NCI-H748 (cell line): ENCODE measurements around the gene DCAF6.
A peak's percentile ranks its signal among the peaks of the same experiment; 100 is the strongest.
"Not testable (repeated sequence)": the region's sequence is repeated elsewhere in the genome, so short reads cannot be mapped to it uniquely, and the experiment has no call there.

Experiments used
- DNase-seq: peaks from one replicate; lab custom pipeline; 2025; ENCODE audit not compliant: unreplicated experiment; lab: John Stamatoyannopoulos, UW

Gene DCAF6

DNA sequence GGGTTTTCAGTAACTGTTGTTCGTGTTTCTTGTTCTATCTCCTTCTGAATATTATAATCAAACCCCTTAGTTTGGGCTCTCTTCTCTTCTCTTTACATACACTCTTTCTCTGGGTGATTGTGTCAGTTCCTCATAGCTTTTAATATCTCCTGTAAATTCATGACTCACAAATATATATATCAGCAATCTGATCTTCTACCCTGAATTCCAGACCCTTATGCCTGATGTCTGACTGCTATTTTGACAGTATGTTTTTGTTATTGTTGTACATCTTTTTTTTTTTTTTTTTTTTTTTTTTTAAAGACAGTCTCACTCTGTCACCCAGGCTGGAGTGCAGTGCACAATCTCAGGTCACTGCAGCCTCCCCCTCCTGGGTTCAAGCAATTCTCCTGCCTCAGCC, 71.2 kb downstream of the DCAF6 start:
- no peak for DNase-seq

DNA sequence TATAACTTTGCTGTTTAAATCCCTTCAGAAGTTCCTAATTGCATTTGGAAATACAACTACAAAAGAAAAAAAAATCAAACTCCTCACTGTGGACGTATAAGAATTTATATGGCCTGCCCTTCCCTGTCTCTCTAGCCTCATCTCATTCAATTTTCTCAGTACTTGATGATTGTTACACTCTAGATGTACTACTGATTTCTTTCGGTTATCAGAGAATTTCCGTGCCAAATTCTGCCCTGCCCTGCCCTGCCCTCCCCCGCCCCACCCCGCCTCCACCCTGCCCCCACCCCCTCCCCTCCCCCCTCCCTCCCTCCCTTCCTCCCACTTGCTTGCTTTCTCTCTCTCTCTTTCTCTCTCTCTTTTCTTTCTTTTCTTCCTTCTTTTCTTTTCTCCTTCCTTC, 72.1 kb downstream of the DCAF6 start:
- no peak for DNase-seq

- DNase-seq, result no peak
Measured at GRCh38 chr1:168009322-168009721, 72.8 kb downstream of the DCAF6 start.

DNA sequence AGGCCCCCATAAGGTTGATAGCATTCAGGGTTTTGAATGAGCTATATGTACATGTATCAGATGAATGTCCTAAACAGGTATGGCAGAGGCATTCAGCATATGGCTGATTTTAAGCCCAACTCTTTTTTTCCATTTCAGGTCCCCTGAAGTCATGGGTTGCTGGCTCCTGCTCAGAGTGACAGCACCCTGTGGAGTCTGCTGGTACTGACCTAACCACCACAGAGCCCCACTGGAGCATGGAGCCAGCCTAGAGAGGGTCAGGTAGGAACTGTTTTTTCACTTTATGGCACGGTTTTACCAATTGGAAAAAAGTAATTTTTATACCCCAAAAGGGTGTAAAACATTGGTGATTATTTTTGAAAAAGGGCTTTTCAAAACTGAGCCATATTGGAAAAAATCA, 82.9 kb downstream of the DCAF6 start:
- DNase-seq, result no peak

- DNase-seq, result no peak
Measured at GRCh38 chr1:168031198-168031597, 94.7 kb downstream of the DCAF6 start.

DNA sequence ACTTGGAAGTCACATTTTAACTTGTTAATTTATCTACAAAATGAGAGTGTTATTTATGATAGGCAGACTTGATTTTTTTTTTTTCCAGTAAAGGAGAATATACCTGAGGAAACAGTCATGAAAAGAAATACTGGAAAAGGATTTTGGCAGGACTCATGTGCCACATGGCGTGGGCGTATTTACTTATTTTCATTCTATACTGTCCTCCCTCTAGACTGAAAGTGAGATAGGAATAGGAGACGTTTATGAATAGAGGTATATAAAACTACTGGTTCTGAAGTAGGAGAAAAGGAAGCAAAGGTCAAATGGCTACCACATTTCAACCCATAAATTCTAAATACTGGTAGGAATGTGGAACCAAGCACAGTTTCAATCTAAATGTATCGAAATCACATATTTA, 95.1 kb downstream of the DCAF6 start:
- no peak for DNase-seq

DNA sequence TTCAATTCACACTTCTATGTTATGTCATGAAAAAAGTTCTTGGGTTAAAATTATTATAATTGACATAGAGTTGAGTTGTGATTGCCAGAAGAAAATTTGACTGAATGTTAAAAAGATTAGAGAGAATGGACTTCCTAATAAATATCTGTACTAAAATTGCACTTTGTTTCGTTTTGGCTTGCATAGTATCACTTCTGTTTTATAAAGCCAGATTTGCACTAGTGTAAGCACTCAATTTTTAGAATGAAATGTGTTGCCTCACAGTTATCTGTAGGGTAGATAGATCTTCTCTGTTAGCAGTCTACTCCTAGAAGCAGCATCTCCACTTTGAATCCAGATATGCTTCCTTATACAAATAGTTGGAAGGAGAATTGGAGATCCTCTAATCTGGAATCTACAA, 95.5 kb downstream of the DCAF6 start:
- no peak for DNase-seq

GRCh38 chr1:168035345-168035744, 98.9 kb downstream of the DCAF6 start:
- DNase-seq, result no peak

- DNase-seq, result no peak
Measured at GRCh38 chr1:168042362-168042761, 105.9 kb downstream of the DCAF6 start.

DNA sequence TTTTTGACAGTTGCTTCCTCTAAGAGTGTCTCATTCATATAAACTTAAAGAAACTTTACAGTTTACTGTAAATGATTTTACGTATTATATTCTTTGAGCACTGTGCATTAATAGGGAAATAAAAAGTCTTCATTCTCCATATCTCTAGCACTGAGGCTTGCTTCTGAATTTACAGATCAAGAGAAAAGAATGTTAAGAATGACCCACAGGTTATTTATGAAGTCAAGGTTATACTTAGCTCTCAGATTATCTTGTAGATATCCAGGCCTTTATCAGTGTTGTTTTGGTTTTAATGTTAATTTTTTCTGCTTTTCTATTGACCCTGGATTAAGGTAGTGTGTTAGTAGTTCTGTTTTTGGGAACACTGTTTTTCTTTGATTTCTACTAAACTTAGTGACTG, 108.8 kb downstream of the DCAF6 start:
- no peak for DNase-seq

DNA sequence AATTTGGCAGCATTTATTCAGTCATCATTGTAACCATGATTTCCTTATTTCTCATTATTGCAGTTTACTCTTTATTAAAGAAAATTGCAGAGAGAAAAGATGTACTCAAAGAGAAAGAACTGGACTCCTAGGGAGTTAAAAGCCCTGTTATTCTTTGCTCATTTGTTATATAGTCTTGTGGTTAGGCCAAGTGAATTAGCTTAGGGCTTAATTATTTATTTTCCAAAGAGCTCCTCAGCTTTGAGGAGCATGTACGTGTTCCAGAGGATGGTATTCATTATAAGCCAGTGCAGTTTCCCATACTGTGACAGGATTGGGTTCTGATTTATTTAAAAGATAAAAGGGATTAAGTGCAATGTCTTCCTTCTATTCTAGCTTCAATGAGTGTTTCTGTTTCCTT, 113.8 kb downstream of the DCAF6 start:
- DNase-seq, result no peak

GRCh38 chr1:168050880-168051279, 114.4 kb downstream of the DCAF6 start:
- no peak for DNase-seq

GRCh38 chr1:168053681-168054080, 117.2 kb downstream of the DCAF6 start:
- no peak for DNase-seq

DNA sequence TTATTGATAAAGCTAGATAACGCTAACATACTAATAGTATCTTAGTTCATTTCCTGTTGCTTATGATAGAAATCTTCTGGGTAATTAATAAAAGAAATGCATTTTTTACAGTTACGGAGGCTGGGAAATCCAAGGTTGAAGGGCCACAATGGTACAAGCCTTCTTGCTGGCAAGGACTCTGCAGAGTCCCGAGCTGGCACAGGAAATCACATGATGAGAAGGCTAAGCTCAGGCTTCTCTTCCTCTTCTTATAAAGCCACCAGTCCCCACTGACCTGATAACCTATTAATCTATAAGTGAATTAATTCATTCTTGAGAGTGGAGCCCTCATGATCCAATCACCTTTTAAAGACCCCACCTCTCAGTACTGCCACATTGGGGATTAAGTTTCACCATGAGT, 117.6 kb downstream of the DCAF6 start:
- DNase-seq, result no peak

DNA sequence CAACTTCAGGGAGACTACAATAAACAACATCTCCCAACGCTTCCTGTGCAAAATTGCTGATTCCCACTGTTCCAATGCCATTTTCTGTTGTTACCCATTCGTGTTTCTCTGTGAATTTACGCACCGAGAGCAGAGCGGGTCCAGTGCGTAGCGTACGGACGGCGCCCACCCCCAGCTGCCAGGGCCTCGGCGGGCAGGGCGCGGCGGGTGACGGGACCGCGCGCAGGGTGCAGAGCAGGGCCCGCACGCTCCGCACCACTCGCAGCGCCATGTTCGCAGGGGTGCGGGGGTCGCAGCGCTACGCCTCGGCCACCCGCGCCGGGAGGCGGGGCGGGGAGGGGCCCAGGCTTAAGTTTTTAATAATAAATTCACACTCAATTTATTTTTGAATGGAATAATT, 119.7 kb downstream of the DCAF6 start:
- not testable (repeated sequence) for DNase-seq

GRCh38 chr1:168057355-168057754, 120.9 kb downstream of the DCAF6 start:
- DNase-seq, result no peak

- no peak for DNase-seq
Measured at GRCh38 chr1:168057921-168058320, 121.4 kb downstream of the DCAF6 start.

GRCh38 chr1:168064216-168064615, 127.7 kb downstream of the DCAF6 start:
- no peak for DNase-seq

- DNase-seq, result no peak
Measured at GRCh38 chr1:168065506-168065905, 129.0 kb downstream of the DCAF6 start.

- no peak for DNase-seq
Measured at GRCh38 chr1:168069384-168069783, 132.9 kb downstream of the DCAF6 start.

- DNase-seq, result no peak
Measured at GRCh38 chr1:168079761-168080160, 143.3 kb downstream of the DCAF6 start.

GRCh38 chr1:168081373-168082007, 145.0 kb downstream of the DCAF6 start:
- no peak for DNase-seq

DNA sequence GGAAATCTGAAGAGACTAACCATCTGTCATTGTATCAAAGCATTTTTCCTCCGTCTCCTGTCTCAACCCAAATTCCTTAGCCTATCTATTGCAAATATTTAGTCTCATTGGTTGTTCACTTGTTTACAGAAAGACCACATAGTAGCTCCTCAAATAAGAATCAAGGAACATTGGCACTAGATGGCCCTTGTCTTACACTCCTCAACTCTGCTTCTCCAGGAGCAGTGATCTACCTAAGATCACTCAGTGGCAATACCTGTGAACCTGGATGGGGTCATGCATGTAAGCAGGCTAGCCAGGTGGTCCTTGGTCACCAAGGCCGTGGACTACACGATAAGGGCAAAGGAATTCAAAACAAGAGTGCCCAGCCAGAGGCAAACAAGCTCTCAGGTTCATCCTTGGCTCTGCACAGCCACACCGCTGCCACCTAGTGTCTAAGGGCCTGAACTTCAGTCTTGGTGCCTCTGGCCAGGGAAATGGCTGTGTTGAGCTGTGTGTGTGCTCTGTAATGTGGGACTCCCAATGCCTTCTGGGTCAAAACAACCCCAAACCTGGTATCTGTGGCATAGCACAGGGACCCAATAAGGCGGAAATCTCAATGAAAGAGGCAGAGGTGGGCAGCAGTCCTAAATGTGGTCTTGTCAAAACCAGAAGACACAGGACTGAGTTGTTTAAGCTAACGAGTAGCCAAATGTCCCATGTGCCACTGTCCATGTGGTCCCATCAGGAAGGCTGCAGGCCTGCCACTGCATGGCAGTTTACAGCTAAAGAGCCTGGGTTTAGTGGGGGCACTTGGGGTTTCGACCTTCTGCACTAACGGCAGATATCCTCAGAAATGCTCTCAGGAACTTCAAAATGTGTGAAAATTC, 145.8 kb downstream of the DCAF6 start:
- DNase-seq, result peak; percentile 72
